DMS53 (cell line): ENCODE results near the gene CXCL16.

Experiments
- DNase-seq: peaks from one replicate; lab custom pipeline; 2025; lab: John Stamatoyannopoulos, UW

The CXCL16 gene

GRCh38 chr17:4739122-4740024 is at the start of gene CXCL16, which contains the start of gene ZMYND15:
CXCL16 (minus strand) TSS chr17:4739928; CDS start chr17:4739339, 589 bp downstream.
ZMYND15 (plus strand) TSS chr17:4739833; CDS start chr17:4740549, 716 bp downstream.
- peak; percentile 70 for DNase-seq

GRCh38 chr17:4788807-4789700 is 49.3 kb upstream of the CXCL16 start, which contains the start of gene GLTPD2:
GLTPD2 (plus strand) TSS chr17:4788964; CDS start chr17:4789012, 48 bp downstream.
- peak; percentile 57 for DNase-seq

GRCh38 chr17:4788159-4788806 is 48.6 kb upstream of the CXCL16 start:
- no peak for DNase-seq

- no peak for DNase-seq
Measured at GRCh38 chr17:4786516-4786915, 46.8 kb upstream of the CXCL16 start.

- peak; percentile 45 for DNase-seq
Measured at GRCh38 chr17:4786106-4786511, 46.4 kb upstream of the CXCL16 start, which contains the start of gene VMO1. VMO1 (minus strand) TSS chr17:4786364; CDS start chr17:4786352, 12 bp downstream.

- DNase-seq, result peak; percentile 43
Measured at GRCh38 chr17:4785311-4786105, 45.8 kb upstream of the CXCL16 start.

GRCh38 chr17:4782652-4783051 is 42.9 kb upstream of the CXCL16 start:
- DNase-seq, result no peak

- DNase-seq, result no peak
Measured at GRCh38 chr17:4780325-4780955, 40.7 kb upstream of the CXCL16 start.

GRCh38 chr17:4777969-4778760 is 38.4 kb upstream of the CXCL16 start:
- DNase-seq, result no peak

GRCh38 chr17:4772235-4772613 is 32.5 kb upstream of the CXCL16 start:
- no peak for DNase-seq

- peak; percentile 32 for DNase-seq
Measured at GRCh38 chr17:4771519-4772234, 31.9 kb upstream of the CXCL16 start, which contains the start of gene TM4SF5. TM4SF5 (plus strand) TSS chr17:4771886; CDS start chr17:4771923, 37 bp downstream.

GRCh38 chr17:4769628-4770027 is 29.9 kb upstream of the CXCL16 start:
- DNase-seq, result no peak

GRCh38 chr17:4768298-4768697 is 28.6 kb upstream of the CXCL16 start:
- no peak for DNase-seq

- no peak for DNase-seq
Measured at GRCh38 chr17:4766723-4767122, 27.0 kb upstream of the CXCL16 start.

GRCh38 chr17:4766201-4766600 is 26.5 kb upstream of the CXCL16 start:
- DNase-seq, result no peak

GRCh38 chr17:4764595-4764994 is 24.9 kb upstream of the CXCL16 start:
- DNase-seq, result no peak

- DNase-seq, result no peak
Measured at GRCh38 chr17:4759776-4760236, 20.1 kb upstream of the CXCL16 start.

GRCh38 chr17:4753392-4753791 is 13.7 kb upstream of the CXCL16 start:
- DNase-seq, result no peak

- DNase-seq, result no peak
Measured at GRCh38 chr17:4751932-4752331, 12.2 kb upstream of the CXCL16 start.
